NCI-H128 (cell line): ENCODE results near the gene HELZ2.

Experiments used
- DNase-seq: peaks from one replicate; lab custom pipeline; 2025; ENCODE audit not compliant: unreplicated experiment; lab: John Stamatoyannopoulos, UW

HELZ2 gene

GRCh38 chr20:63540417-63541186 is 33.4 kb downstream of the HELZ2 start:
- no peak for DNase-seq

- no peak for DNase-seq
These were observed 34.3 kb downstream of the HELZ2 start for GRCh38 chr20:63539441-63540370.

- DNase-seq = no peak
These were observed 35.0 kb downstream of the HELZ2 start for GRCh38 chr20:63539092-63539430.

- DNase-seq = peak; percentile 10
These were observed 35.6 kb downstream of the HELZ2 start for GRCh38 chr20:63538204-63539091.

- peak; percentile 38 for DNase-seq
These were observed 36.4 kb downstream of the HELZ2 start for GRCh38 chr20:63537525-63538203.

GRCh38 chr20:63536997-63537524 is 37.0 kb downstream of the HELZ2 start, which contains the start of gene PTK6:
TSS of gene PTK6 (minus strand) at chr20:63537376. CDS start at chr20:63537314, 62 bp downstream.
- DNase-seq = no peak

GRCh38 chr20:63536241-63536977 is 37.6 kb downstream of the HELZ2 start:
- no peak for DNase-seq

- no peak for DNase-seq
These were observed 39.0 kb downstream of the HELZ2 start for GRCh38 chr20:63534831-63535651.

GRCh38 chr20:63534427-63534830 is 39.6 kb downstream of the HELZ2 start:
- DNase-seq = no peak

- DNase-seq = no peak
These were observed 40.1 kb downstream of the HELZ2 start for GRCh38 chr20:63533871-63534393.

- no peak for DNase-seq
These were observed 40.7 kb downstream of the HELZ2 start for GRCh38 chr20:63533388-63533787.

- DNase-seq = no peak
These were observed 41.5 kb downstream of the HELZ2 start for GRCh38 chr20:63532449-63532971.

GRCh38 chr20:63531686-63532448 is 42.2 kb downstream of the HELZ2 start:
- DNase-seq = no peak

- DNase-seq = no peak
These were observed 43.3 kb downstream of the HELZ2 start for GRCh38 chr20:63530788-63531160.

- DNase-seq = no peak
These were observed 43.9 kb downstream of the HELZ2 start for GRCh38 chr20:63529861-63530787.

- DNase-seq = no peak
These were observed 44.7 kb downstream of the HELZ2 start for GRCh38 chr20:63529180-63529860.
